Calu3 (cell line): ENCODE results near the gene ANKRD12. TPM values are rescaled to one million over a fixed set of nuclear protein-coding genes. Genes with fewer than 3 reads are reported as not detected.

Source experiments
- BruUV-seq: library from RNA; stranded (reverse); fragments of 400-500 nt; replicated peaks from 2 replicates; lab custom pipeline; 2021; lab: Mats Ljungman, UMichigan
- CTCF ChIA-PET: fragments of 300-600 bp; sonication (Branson Sonifier 250); formaldehyde crosslinking; loops from one replicate; lab custom pipeline; 2022; ENCODE audit warnings: antibody characterized with exemption; lab: Charles Lee
- DNase-seq: peaks from one replicate; pipeline ENCODE4 v3.0.0; 2022
- H3K27ac Mint-ChIP-seq: one replicate; pipeline ENCODE4 v1.8.0; 2022; ENCODE audit warnings: mixed read lengths; ENCODE audit not compliant: unreplicated experiment
- H3K27me3 Mint-ChIP-seq: one replicate; pipeline ENCODE4 v1.8.0; 2022; ENCODE audit warnings: mixed read lengths; ENCODE audit not compliant: unreplicated experiment
- H3K36me3 Mint-ChIP-seq: one replicate; pipeline ENCODE4 v1.8.0; 2022; ENCODE audit warnings: mild to moderate bottlenecking, moderate library complexity, mixed read lengths; ENCODE audit not compliant: insufficient read depth, unreplicated experiment
- H3K4me1 Mint-ChIP-seq: one replicate; pipeline ENCODE4 v1.8.0; 2022; ENCODE audit warnings: mild to moderate bottlenecking, low read depth, mixed read lengths; ENCODE audit not compliant: unreplicated experiment
- H3K4me3 Mint-ChIP-seq: one replicate; pipeline ENCODE4 v1.8.0; 2022; ENCODE audit warnings: mild to moderate bottlenecking, low read depth, moderate library complexity, mixed read lengths; ENCODE audit not compliant: unreplicated experiment
- H3K9me3 Mint-ChIP-seq: one replicate; pipeline ENCODE4 v1.8.0; 2022; ENCODE audit warnings: low read depth, mixed read lengths; ENCODE audit not compliant: unreplicated experiment
- intact Hi-C: fragments of 100-400 bp; cut with micrococcal nuclease; formaldehyde crosslinking; loops from one replicate; pipeline ENCODE4 v1.10.0; 2022; ENCODE audit not compliant: unreplicated experiment
- total RNA-seq: library from RNA; stranded (reverse); gene quantifications from 2 replicates; pipeline ENCODE4 v1.2.3, GENCODE V29; 2022
- TF ChIP-seq, protein P1 (sequence below): fragments of 200-600 bp; IDR thresholded peaks from one replicate; pipeline ENCODE4 v1.8.0; 2022; ENCODE audit warnings: antibody characterized with exemption; ENCODE audit not compliant: unreplicated experiment

Gene ANKRD12
- total RNA-seq, 1 experiment from 2014 or later = 40.7 TPM

DNA sequence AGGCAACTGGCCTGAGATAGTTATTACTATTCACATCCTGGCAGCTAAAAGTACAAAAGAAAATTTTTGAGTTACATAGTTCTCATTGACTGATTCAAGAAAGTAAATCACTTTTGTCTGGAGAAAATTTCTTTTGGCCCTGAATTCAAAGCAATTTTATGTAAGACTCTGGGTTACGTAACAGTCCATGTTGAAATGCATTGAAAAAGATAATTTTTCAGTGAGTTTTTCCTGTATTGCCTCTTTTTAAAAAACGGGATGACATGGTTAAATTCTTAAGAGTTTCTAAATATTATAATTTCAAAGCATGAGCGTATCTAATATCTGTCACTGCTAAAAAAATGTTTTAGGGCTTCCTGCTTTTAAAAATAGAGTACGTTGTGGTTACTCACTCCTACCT is 72.7 kb downstream of the ANKRD12 start:
- intact Hi-C loops = no loop called here
- no TSS peak for BruUV-seq
- CTCF ChIA-PET = no interaction called here
- no peak overlapping the region for H3K4me3 Mint-ChIP-seq
- H3K9me3 Mint-ChIP-seq = no peaks in the 10 kb centered on the region
- H3K4me1 Mint-ChIP-seq = no peaks in the 10 kb centered on the region
- no peaks in the 10 kb centered on the region for H3K36me3 Mint-ChIP-seq
- no peak for DNase-seq
- TF ChIP-seq, protein P1, sequence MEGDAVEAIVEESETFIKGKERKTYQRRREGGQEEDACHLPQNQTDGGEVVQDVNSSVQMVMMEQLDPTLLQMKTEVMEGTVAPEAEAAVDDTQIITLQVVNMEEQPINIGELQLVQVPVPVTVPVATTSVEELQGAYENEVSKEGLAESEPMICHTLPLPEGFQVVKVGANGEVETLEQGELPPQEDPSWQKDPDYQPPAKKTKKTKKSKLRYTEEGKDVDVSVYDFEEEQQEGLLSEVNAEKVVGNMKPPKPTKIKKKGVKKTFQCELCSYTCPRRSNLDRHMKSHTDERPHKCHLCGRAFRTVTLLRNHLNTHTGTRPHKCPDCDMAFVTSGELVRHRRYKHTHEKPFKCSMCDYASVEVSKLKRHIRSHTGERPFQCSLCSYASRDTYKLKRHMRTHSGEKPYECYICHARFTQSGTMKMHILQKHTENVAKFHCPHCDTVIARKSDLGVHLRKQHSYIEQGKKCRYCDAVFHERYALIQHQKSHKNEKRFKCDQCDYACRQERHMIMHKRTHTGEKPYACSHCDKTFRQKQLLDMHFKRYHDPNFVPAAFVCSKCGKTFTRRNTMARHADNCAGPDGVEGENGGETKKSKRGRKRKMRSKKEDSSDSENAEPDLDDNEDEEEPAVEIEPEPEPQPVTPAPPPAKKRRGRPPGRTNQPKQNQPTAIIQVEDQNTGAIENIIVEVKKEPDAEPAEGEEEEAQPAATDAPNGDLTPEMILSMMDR = no peak
- no peaks in the 10 kb centered on the region for H3K27me3 Mint-ChIP-seq
- no peak overlapping the region for H3K27ac Mint-ChIP-seq

DNA sequence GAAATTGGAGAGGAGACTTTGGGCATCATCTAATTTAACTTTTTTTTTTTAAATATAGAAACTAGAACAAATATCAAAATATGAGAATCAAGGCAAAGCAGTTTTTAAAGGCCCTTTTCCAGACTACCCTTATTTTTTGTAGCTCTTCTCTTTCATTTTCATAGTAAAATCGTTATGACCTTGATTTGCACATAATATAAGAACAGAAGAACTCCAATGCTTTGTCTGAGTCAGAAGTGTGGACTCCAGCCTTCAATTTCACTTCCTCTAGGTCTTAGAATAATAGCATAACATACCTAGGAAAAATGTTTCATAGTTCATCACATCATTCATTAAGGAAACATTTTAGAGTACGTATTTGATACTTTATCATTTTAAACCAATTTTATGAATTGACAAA is 74.4 kb downstream of the ANKRD12 start:
- CTCF ChIA-PET = no interaction called here
- intact Hi-C loops = loop anchor here (10.0 kb wide), 1 partner anchor 64 kb away; no protein-coding TSS in a partner anchor
- BruUV-seq = no TSS peak
- no peaks in the 10 kb centered on the region for H3K27me3 Mint-ChIP-seq
- H3K4me1 Mint-ChIP-seq = no peaks in the 10 kb centered on the region
- no peak overlapping the region for H3K4me3 Mint-ChIP-seq
- no peak overlapping the region for H3K27ac Mint-ChIP-seq
- TF ChIP-seq, protein P1 = no peak
- no peaks in the 10 kb centered on the region for H3K36me3 Mint-ChIP-seq
- DNase-seq = no peak
- no peaks in the 10 kb centered on the region for H3K9me3 Mint-ChIP-seq

DNA sequence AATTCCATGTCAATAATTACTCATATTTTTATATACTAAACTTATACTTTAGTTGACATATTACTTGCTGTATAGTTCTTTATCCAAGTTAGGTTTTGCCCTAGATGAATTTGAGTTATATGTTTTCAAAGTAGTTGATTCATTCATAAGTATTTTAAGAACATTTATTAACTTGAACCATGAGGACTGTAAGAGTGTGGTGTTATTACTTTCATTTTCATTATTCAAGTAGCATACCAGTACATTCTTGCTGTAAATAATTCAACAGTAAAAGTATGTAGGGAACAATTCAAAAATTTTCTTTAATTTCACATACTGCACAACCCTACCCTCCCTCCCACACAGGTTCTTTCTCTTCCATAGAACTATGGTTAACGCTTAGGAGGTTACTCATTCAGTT is 75.4 kb downstream of the ANKRD12 start:
- Mint-ChIP-seq H3K36me3 (no peaks in the 10 kb centered on the region), H3K4me3 (no peak overlapping the region), H3K4me1 (no peaks in the 10 kb centered on the region), H3K27ac (no peak overlapping the region), H3K9me3 (no peaks in the 10 kb centered on the region), H3K27me3 (no peaks in the 10 kb centered on the region)
- DNase-seq = no peak
- CTCF ChIA-PET = no interaction called here
- intact Hi-C loops = loop anchor here (10.0 kb wide), 1 partner anchor 63 kb away; no protein-coding TSS in a partner anchor
- BruUV-seq = no TSS peak
- TF ChIP-seq, protein P1 = no peak

DNA sequence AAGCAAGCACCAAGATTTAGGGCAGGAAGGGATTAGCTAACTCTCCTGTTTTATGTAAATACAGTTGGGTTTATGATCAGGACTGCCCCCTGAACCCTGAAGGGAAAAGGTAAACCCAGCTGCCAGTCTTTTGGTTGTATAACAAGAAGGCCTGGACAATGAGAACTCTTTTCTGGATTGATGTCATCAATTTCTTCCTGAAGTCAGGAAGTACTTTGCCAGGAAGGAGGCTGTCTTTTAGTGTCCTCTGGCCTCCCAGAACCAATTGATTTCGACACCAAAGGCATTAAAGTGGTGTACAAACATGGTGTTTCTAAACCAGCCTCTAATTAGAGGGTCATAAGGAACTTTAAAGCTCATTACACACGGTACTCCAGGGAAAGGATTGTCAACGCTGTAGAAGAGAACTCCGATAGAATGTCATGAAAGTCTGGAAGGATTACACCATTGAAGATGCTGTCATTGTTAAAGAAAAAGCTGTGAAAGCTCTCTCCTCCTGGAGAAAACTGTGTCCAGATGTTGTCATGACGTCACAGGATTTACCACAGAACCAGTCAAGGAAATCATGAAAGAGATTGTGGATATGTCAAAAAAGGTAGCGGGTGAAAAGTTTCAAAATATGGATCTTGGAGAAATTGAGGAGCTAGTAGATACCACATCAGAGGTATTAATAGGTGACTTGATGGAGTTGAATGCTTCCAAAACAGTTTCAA is 78.8 kb downstream of the ANKRD12 start:
- BruUV-seq = no TSS peak
- CTCF ChIA-PET = no interaction called here
- Mint-ChIP-seq H3K36me3 (no peaks in the 10 kb centered on the region), H3K4me3 (no peak overlapping the region), H3K27ac (no peak overlapping the region), H3K4me1 (no peaks in the 10 kb centered on the region), H3K27me3 (no peaks in the 10 kb centered on the region), H3K9me3 (no peaks in the 10 kb centered on the region)
- TF ChIP-seq, protein P1 = no peak
- intact Hi-C loops = loop anchor here (10.0 kb wide), 1 partner anchor 59 kb away; no protein-coding TSS in a partner anchor
- no peak for DNase-seq
